HepG2 (cell line): ENCODE data around the gene BCL2L2. TPM values are rescaled to one million over a fixed set of nuclear protein-coding genes. Genes with fewer than 3 reads are reported as not detected.

Experiments used
- ASH2L ChIP-seq: fragments of 300-600, 200-600 bp; sonication (generic); IDR thresholded peaks from 2 replicates; pipeline ENCODE4 v1.7.0; 2017; ENCODE audit warnings: low read depth, mild to moderate bottlenecking, moderate library complexity, mixed read lengths, low read length; ENCODE audit not compliant: insufficient read length
- EZH2 ChIP-seq: conservative IDR thresholded peaks from 2 replicates; pipeline ENCODE4 v1.6.1; 2012; ENCODE audit warnings: mild to moderate bottlenecking, low read depth, low read length, moderate library complexity
- FUBP1 ChIP-seq: sonication (generic); formaldehyde crosslinking; IDR thresholded peaks from 2 replicates; pipeline ENCODE4 v1.5.1; 2020; ENCODE audit warnings: missing genetic modification reagents, mild to moderate bottlenecking, borderline replicate concordance
- KLF16 ChIP-seq, 2 experiments: sonication (generic) in 1 of 2; formaldehyde crosslinking in 1 of 2; IDR thresholded peaks; 2 replicates each; pipeline versions ENCODE4 v1.6.1 to v1.8.0; 2016 to 2023; ENCODE audit warnings: missing genetic modification reagents in 2 of 2, missing compliant biosample characterization in 1 of 2
- NFE2 ChIP-seq: sonication (generic); formaldehyde crosslinking; IDR thresholded peaks from 2 replicates; pipeline ENCODE4 v1.4.0; 2020; ENCODE audit warnings: missing genetic modification reagents
- PAWR ChIP-seq: sonication (generic); formaldehyde crosslinking; IDR thresholded peaks from 2 replicates; pipeline ENCODE4 v1.4.0; 2020; ENCODE audit warnings: missing genetic modification reagents, mild to moderate bottlenecking, borderline replicate concordance
- RAD51 ChIP-seq: fragments of 450-650 bp; IDR thresholded peaks from 2 replicates; pipeline ENCODE4 v1.6.1; 2016; ENCODE audit warnings: borderline replicate concordance
- THAP9 ChIP-seq: sonication (generic); formaldehyde crosslinking; IDR thresholded peaks from 2 replicates; pipeline ENCODE4; 2020; ENCODE audit warnings: missing genetic modification reagents, mild to moderate bottlenecking, borderline replicate concordance
- ZFP90 ChIP-seq: sonication (generic); formaldehyde crosslinking; IDR thresholded peaks from 2 replicates; pipeline ENCODE4 v1.8.0; 2022; ENCODE audit warnings: missing genetic modification reagents, mild to moderate bottlenecking, inconsistent platforms, borderline replicate concordance
- polyA plus RNA-seq, 8 experiments: library from polyadenylated mRNA; depleted of rRNA in 3 of 8; stranded (reverse) in 7 of 8; unstranded in 1 of 8; fragments of >200 nt; fragmentation: Illumina TruSeq in 4 of 8; extraction: Trizol in 4 of 8; gene quantifications; 2 replicates each; pipeline versions ENCODE4 v1.2.1 to v1.2.3, GENCODE V29; 2011 to 2016; ENCODE audit warnings: low read depth in 4 of 8, missing spikeins in 1 of 8, mixed read lengths in 1 of 8; ENCODE audit not compliant: insufficient read depth in 1 of 8
- total RNA-seq, 5 experiments: library from RNA; depleted of rRNA; stranded (reverse); fragments of >200 nt; fragmentation: Illumina TruSeq; extraction: Trizol; gene quantifications; 2 replicates each; pipeline ENCODE4 v1.2.3, GENCODE V29; 2016; ENCODE audit warnings: low read depth in 1 of 5
- TF ChIP-seq, protein P1 (sequence below): IDR thresholded peaks from 2 replicates; pipeline ENCODE4 v1.4.0; 2020; ENCODE audit warnings: mild to moderate bottlenecking, missing genetic modification reagents
- TF ChIP-seq, protein P2 (sequence below): IDR thresholded peaks from 2 replicates; pipeline ENCODE4 v1.6.1; 2016
- TF ChIP-seq, protein P3 (sequence below): sonication (generic); formaldehyde crosslinking; IDR thresholded peaks from 2 replicates; pipeline ENCODE4 v1.4.0; 2020; ENCODE audit warnings: missing genetic modification reagents, mild to moderate bottlenecking, borderline replicate concordance

The BCL2L2 gene
- total and polyA plus RNA-seq, 2 of the 13 experiments (the other 11 are each of a cell fraction or from before 2014, with no cell fraction given), result 28.1 to 49.8 TPM

GRCh38 chr14:23294734-23295561 is 11.7 kb upstream of the BCL2L2 start (continued):
- TF ChIP-seq FUBP1 (CRISPR knock-in tag), result peak; percentile 57; the same call in 1 of the 2 replicates
- TF ChIP-seq EZH2, result no peak
- no peak for TF ChIP-seq RAD51
- peak; percentile 62 for TF ChIP-seq ASH2L
- peak; percentile 55; the same call in 1 of the 2 replicates for TF ChIP-seq THAP9 (CRISPR knock-in tag)
- TF ChIP-seq, protein P1, sequence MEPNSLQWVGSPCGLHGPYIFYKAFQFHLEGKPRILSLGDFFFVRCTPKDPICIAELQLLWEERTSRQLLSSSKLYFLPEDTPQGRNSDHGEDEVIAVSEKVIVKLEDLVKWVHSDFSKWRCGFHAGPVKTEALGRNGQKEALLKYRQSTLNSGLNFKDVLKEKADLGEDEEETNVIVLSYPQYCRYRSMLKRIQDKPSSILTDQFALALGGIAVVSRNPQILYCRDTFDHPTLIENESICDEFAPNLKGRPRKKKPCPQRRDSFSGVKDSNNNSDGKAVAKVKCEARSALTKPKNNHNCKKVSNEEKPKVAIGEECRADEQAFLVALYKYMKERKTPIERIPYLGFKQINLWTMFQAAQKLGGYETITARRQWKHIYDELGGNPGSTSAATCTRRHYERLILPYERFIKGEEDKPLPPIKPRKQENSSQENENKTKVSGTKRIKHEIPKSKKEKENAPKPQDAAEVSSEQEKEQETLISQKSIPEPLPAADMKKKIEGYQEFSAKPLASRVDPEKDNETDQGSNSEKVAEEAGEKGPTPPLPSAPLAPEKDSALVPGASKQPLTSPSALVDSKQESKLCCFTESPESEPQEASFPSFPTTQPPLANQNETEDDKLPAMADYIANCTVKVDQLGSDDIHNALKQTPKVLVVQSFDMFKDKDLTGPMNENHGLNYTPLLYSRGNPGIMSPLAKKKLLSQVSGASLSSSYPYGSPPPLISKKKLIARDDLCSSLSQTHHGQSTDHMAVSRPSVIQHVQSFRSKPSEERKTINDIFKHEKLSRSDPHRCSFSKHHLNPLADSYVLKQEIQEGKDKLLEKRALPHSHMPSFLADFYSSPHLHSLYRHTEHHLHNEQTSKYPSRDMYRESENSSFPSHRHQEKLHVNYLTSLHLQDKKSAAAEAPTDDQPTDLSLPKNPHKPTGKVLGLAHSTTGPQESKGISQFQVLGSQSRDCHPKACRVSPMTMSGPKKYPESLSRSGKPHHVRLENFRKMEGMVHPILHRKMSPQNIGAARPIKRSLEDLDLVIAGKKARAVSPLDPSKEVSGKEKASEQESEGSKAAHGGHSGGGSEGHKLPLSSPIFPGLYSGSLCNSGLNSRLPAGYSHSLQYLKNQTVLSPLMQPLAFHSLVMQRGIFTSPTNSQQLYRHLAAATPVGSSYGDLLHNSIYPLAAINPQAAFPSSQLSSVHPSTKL (CRISPR knock-in tag), result no peak
- TF ChIP-seq, protein P2, sequence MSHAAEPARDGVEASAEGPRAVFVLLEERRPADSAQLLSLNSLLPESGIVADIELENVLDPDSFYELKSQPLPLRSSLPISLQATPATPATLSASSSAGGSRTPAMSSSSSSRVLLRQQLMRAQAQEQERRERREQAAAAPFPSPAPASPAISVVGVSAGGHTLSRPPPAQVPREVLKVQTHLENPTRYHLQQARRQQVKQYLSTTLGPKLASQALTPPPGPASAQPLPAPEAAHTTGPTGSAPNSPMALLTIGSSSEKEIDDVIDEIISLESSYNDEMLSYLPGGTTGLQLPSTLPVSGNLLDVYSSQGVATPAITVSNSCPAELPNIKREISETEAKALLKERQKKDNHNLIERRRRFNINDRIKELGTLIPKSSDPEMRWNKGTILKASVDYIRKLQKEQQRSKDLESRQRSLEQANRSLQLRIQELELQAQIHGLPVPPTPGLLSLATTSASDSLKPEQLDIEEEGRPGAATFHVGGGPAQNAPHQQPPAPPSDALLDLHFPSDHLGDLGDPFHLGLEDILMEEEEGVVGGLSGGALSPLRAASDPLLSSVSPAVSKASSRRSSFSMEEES (CRISPR knock-in tag), result no peak
- 0 out of 2 replicates have a peak, but pooled peaks have one; percentile 49 for TF ChIP-seq ZFP90 (CRISPR knock-in tag)
- no peak for TF ChIP-seq NFE2 (CRISPR knock-in tag)
- TF ChIP-seq KLF16 (CRISPR knock-in tag; IDR thresholded peaks at IDR 0.05), result peak in 1 of 2 experiments; percentile 63; a peak in 1 of 4 replicates
- no peak for TF ChIP-seq PAWR
- TF ChIP-seq, protein P3, sequence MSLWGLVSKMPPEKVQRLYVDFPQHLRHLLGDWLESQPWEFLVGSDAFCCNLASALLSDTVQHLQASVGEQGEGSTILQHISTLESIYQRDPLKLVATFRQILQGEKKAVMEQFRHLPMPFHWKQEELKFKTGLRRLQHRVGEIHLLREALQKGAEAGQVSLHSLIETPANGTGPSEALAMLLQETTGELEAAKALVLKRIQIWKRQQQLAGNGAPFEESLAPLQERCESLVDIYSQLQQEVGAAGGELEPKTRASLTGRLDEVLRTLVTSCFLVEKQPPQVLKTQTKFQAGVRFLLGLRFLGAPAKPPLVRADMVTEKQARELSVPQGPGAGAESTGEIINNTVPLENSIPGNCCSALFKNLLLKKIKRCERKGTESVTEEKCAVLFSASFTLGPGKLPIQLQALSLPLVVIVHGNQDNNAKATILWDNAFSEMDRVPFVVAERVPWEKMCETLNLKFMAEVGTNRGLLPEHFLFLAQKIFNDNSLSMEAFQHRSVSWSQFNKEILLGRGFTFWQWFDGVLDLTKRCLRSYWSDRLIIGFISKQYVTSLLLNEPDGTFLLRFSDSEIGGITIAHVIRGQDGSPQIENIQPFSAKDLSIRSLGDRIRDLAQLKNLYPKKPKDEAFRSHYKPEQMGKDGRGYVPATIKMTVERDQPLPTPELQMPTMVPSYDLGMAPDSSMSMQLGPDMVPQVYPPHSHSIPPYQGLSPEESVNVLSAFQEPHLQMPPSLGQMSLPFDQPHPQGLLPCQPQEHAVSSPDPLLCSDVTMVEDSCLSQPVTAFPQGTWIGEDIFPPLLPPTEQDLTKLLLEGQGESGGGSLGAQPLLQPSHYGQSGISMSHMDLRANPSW (CRISPR knock-in tag), result no peak
